Smooth muscle cell (in vitro differentiated cells): Measurements from ENCODE around the gene GRK4. TPM values are rescaled to one million over a fixed set of nuclear protein-coding genes. Genes with fewer than 3 reads are reported as not detected.

ENCODE experiments used
- DNase-seq: peaks from one replicate; lab custom pipeline; 2025; ENCODE audit not compliant: unreplicated experiment; lab: John Stamatoyannopoulos, UW
- H2AFZ ChIP-seq: fragments of 200-600 bp; sonication (generic); 2 replicates; pipeline ENCODE4 v1.6.0; 2016; ENCODE audit warnings: antibody characterized with exemption, low read depth, mild to moderate bottlenecking
- H3F3A ChIP-seq: fragments of 200-600 bp; sonication (generic); 2 replicates; pipeline ENCODE4 v1.6.0; 2017; ENCODE audit warnings: antibody characterized with exemption, low read depth
- H3K27ac ChIP-seq: fragments of 200-600 bp; sonication (generic); 2 replicates; pipeline ENCODE4 v1.5.1; 2016; ENCODE audit warnings: low read depth, mild to moderate bottlenecking
- H3K27me3 ChIP-seq: fragments of 200-600 bp; sonication (generic); 2 replicates; pipeline ENCODE4 v1.6.1; 2016; ENCODE audit warnings: low read depth, mild to moderate bottlenecking
- H3K36me3 ChIP-seq: fragments of 200-600 bp; sonication (generic); 2 replicates; pipeline ENCODE4 v1.5.1; 2016; ENCODE audit warnings: low read depth
- H3K4me1 ChIP-seq: fragments of 200-600 bp; sonication (generic); 2 replicates; pipeline ENCODE4 v1.5.1; 2016; ENCODE audit warnings: low read depth
- H3K4me2 ChIP-seq: fragments of 200-600 bp; sonication (generic); 2 replicates; pipeline ENCODE4 v1.6.0; 2016; ENCODE audit warnings: mild to moderate bottlenecking
- H3K4me3 ChIP-seq: fragments of 200-600 bp; sonication (generic); 2 replicates; pipeline ENCODE4 v1.5.1; 2016; ENCODE audit warnings: mild to moderate bottlenecking
- H3K79me2 ChIP-seq: fragments of 200-600 bp; sonication (generic); 2 replicates; pipeline ENCODE4 v1.6.0; 2016; ENCODE audit warnings: low read depth, mild to moderate bottlenecking
- H3K9ac ChIP-seq: fragments of 200-600 bp; sonication (generic); 2 replicates; pipeline ENCODE4 v1.6.0; 2016; ENCODE audit warnings: low read depth
- H3K9me3 ChIP-seq: fragments of 200-600 bp; sonication (generic); replicated peaks from 2 replicates; pipeline ENCODE4 v1.5.1; 2016; ENCODE audit warnings: low read depth
- H4K20me1 ChIP-seq: fragments of 200-600 bp; sonication (generic); 2 replicates; pipeline ENCODE4 v1.6.0; 2016; ENCODE audit warnings: low read depth
- WGBS: methylation state at CpG from one replicate; pipeline ENCODE4 v1.1.7; 2016; ENCODE audit warnings: low lambda C conversion rate; 5-methylcytosine and 5-hydroxymethylcytosine counted together
- polyA plus RNA-seq: library from polyadenylated mRNA; unstranded; fragments of >200 nt; fragmentation: Nextera tagmentation; extraction: Ambion mirVana; gene quantifications from 2 replicates; pipeline ENCODE4 v1.2.1, GENCODE V29; 2016
- total RNA-seq: library from RNA; depleted of rRNA; stranded (reverse); fragments of >200 nt; gene quantifications from 2 replicates; pipeline ENCODE4 v1.2.3, GENCODE V29; 2014
- TF ChIP-seq, protein P1 (sequence below): fragments of 200-600 bp; sonication (generic); IDR thresholded peaks from 2 replicates; pipeline ENCODE4 v1.5.1; 2017; ENCODE audit warnings: borderline replicate concordance, mild to moderate bottlenecking, antibody characterized with exemption; ENCODE audit not compliant: insufficient read depth, poor library complexity, severe bottlenecking

Gene GRK4
- total and polyA plus RNA-seq, 2 experiments from 2014 or later: 5.2 to 6.9 TPM

DNA sequence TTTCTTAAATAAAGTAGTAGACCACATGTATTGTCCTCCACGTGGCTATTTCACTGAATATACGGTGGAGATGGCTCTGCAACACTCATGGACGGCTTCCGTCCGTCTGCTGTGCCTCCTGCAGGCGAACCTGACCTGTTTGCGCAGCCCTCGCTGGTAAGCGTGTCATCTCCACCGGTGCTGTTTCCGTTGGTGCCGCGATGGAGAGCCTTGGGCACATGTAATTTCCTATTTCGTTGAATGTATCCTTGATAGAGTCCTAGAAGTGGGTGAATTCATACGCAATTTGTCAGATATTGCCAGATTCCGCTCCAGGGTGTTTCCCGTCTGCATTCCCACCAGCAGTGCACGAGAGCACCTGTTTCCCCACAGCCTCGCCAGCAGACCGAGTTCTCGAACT is 62.5 kb downstream of the GRK4 start:
- Histone ChIP-seq H3K4me3 (no peak overlapping the region), H3K4me1 (no peaks in the 10 kb centered on the region), H3K9ac (no peak overlapping the region), H3K79me2 (no peaks in the 10 kb centered on the region), H3K27me3 (no peaks in the 10 kb centered on the region), H3K27ac (no peak overlapping the region), H3K4me2 (no peak overlapping the region), H3F3A (no peaks in the 10 kb centered on the region), H2AFZ (no peak overlapping the region), H3K36me3 (no peaks in the 10 kb centered on the region), H4K20me1 (no peaks in the 10 kb centered on the region), H3K9me3 (no peaks in the 10 kb centered on the region)
- no peak for DNase-seq
- 95% methylated on average over 21 of the region's 21 CpGs for WGBS
- TF ChIP-seq, protein P1, sequence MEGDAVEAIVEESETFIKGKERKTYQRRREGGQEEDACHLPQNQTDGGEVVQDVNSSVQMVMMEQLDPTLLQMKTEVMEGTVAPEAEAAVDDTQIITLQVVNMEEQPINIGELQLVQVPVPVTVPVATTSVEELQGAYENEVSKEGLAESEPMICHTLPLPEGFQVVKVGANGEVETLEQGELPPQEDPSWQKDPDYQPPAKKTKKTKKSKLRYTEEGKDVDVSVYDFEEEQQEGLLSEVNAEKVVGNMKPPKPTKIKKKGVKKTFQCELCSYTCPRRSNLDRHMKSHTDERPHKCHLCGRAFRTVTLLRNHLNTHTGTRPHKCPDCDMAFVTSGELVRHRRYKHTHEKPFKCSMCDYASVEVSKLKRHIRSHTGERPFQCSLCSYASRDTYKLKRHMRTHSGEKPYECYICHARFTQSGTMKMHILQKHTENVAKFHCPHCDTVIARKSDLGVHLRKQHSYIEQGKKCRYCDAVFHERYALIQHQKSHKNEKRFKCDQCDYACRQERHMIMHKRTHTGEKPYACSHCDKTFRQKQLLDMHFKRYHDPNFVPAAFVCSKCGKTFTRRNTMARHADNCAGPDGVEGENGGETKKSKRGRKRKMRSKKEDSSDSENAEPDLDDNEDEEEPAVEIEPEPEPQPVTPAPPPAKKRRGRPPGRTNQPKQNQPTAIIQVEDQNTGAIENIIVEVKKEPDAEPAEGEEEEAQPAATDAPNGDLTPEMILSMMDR: no peak

DNA sequence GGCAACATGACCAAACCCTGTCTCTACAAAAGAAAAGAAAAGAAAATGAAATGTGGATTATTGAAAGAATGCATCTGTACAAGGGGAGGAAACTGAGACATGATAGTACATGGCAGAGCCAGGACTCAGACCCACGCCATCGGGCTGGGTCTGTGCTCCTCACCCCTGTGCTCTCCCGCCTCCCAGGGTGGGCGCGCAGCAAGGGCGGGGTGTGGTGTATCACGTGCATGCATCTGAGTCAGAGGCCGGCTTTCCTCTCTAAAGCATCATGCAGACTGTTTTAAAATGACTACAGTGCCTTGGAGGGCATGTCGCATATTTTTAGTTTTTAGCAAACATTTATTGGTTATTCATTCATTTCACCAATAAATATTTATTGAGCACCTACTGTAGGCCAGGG is 63.2 kb downstream of the GRK4 start:
- Histone ChIP-seq H3K4me3 (no peak overlapping the region), H3K4me2 (no peak overlapping the region), H3K9ac (no peak overlapping the region), H3F3A (no peaks in the 10 kb centered on the region), H3K79me2 (no peaks in the 10 kb centered on the region), H3K4me1 (no peaks in the 10 kb centered on the region), H4K20me1 (no peaks in the 10 kb centered on the region), H2AFZ (no peak overlapping the region), H3K36me3 (no peaks in the 10 kb centered on the region), H3K27ac (no peak overlapping the region), H3K27me3 (no peaks in the 10 kb centered on the region), H3K9me3 (no peaks in the 10 kb centered on the region)
- WGBS: 93% methylated on average over 9 of the region's 9 CpGs
- TF ChIP-seq, protein P1: no peak
- DNase-seq: no peak

DNA sequence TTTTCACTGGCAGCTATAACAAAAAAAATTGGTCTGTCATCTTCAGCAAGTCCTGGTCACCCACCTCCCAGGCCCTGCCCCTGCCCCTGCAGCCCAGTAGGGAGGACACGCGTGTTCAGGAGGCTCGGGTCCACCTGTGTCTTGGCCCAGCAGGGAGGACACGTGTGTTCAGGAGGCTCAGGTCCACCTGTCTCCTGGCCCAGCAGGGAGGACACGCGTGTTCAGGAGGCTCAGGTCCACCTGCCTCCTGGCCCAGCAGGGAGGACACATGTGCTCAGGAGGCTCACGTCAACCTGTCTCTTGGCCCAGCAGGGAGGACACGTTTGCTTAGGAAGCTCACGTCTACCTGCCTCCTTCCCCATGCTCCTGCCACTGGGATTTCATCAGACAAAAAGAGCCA is 66.1 kb downstream of the GRK4 start:
- WGBS: 93% methylated on average over 9 of the region's 9 CpGs

More for the DNA sequence above, 66.1 kb downstream of the GRK4 start:
- Histone ChIP-seq H2AFZ (no peak overlapping the region), H3K36me3 (no peaks in the 10 kb centered on the region), H3F3A (no peaks in the 10 kb centered on the region), H3K4me3 (no peak overlapping the region), H3K27me3 (no peaks in the 10 kb centered on the region), H3K4me1 (no peaks in the 10 kb centered on the region), H3K27ac (no peak overlapping the region), H3K4me2 (no peak overlapping the region), H3K9me3 (no peaks in the 10 kb centered on the region), H4K20me1 (no peaks in the 10 kb centered on the region), H3K9ac (no peak overlapping the region), H3K79me2 (no peaks in the 10 kb centered on the region)
- DNase-seq: no peak
- TF ChIP-seq, protein P1: no peak
